Fibroblast of lung (primary cell): ENCODE measurements around the gene RPS15. TPM values are rescaled to one million over a fixed set of nuclear protein-coding genes. Genes with fewer than 3 reads are reported as not detected.

Experiments used
- DNase-seq, 2 donors: peaks; one replicate each; pipeline versions ENCODE4 v3.0.0 to v3.0.0-alpha.2; 2010; ENCODE audit warnings: low read depth in 2 of 2
- H2AFZ ChIP-seq: 2 replicates; pipeline ENCODE4 v1.5.1; 2012; ENCODE audit warnings: low read length, control low read depth, inconsistent platforms
- H3K27ac ChIP-seq: 2 replicates; pipeline ENCODE4 v1.5.1; 2011; ENCODE audit warnings: low read length, control low read depth; ENCODE audit not compliant: insufficient read depth
- H3K27me3 ChIP-seq: 2 replicates; pipeline ENCODE4 v1.5.1; 2011; ENCODE audit warnings: mild to moderate bottlenecking, low read length; ENCODE audit not compliant: control insufficient read depth, insufficient read depth
- H3K36me3 ChIP-seq: 2 replicates; pipeline ENCODE4 v1.5.1; 2011; ENCODE audit warnings: low read length; ENCODE audit not compliant: control insufficient read depth, insufficient read depth
- H3K4me1 ChIP-seq: 2 replicates; pipeline ENCODE4 v1.5.1; 2011; ENCODE audit warnings: low read length; ENCODE audit not compliant: control insufficient read depth, insufficient read depth; ENCODE audit errors: extremely low read depth
- H3K4me2 ChIP-seq: 2 replicates; pipeline ENCODE4 v1.5.1; 2011; ENCODE audit warnings: low read length, control low read depth; ENCODE audit not compliant: insufficient read depth; ENCODE audit errors: extremely low read depth
- H3K4me3 ChIP-seq, 4 experiments: fragments of 200-600 bp in 1 of 4; sonication (generic) in 1 of 4; replicated peaks in 1 of 4; 2 replicates each; pipeline ENCODE4 v1.5.1; 2011 to 2016; ENCODE audit warnings: low read length in 4 of 4, low read depth in 3 of 4, mild to moderate bottlenecking in 3 of 4, control low read depth in 2 of 4, inconsistent platforms in 1 of 4, mixed read lengths in 1 of 4; ENCODE audit not compliant: insufficient read depth in 1 of 4; ENCODE audit errors: control extremely low read depth in 1 of 4
- H3K79me2 ChIP-seq: 2 replicates; pipeline ENCODE4 v1.5.1; 2012; ENCODE audit warnings: mild to moderate bottlenecking, low read length, inconsistent platforms; ENCODE audit not compliant: control insufficient read depth, insufficient read depth
- H3K9ac ChIP-seq: 2 replicates; pipeline ENCODE4 v1.5.1; 2011; ENCODE audit warnings: mild to moderate bottlenecking, low read length, control low read depth; ENCODE audit not compliant: insufficient read depth
- H3K9me3 ChIP-seq: 2 replicates; pipeline ENCODE4 v1.5.1; 2012; ENCODE audit warnings: low read depth, low read length; ENCODE audit not compliant: control insufficient read depth, insufficient read depth
- H4K20me1 ChIP-seq: 2 replicates; pipeline ENCODE4 v1.5.1; 2011; ENCODE audit warnings: low read length; ENCODE audit not compliant: control insufficient read depth, insufficient read depth; ENCODE audit errors: extremely low read depth
- CTCF ChIP-seq, 2 donors: IDR thresholded peaks in 1 of 2; conservative IDR thresholded peaks in 1 of 2; 1 replicate in 1 of 2; 2 replicates in 1 of 2; pipeline ENCODE4 v1.5.1; 2011 to 2012; ENCODE audit warnings: low read length in 2 of 2, control low read depth in 1 of 2, inconsistent platforms in 1 of 2, low read depth in 1 of 2, mild to moderate bottlenecking in 1 of 2
- EZH2 ChIP-seq: IDR thresholded peaks from 2 replicates; pipeline ENCODE4 v1.5.1; 2012; ENCODE audit warnings: low read length, control low read depth, mild to moderate bottlenecking; ENCODE audit errors: missing control alignments
- polyA plus RNA-seq, 2 donors: library from polyadenylated mRNA; depleted of rRNA in 1 of 2; stranded (reverse) in 1 of 2; unstranded in 1 of 2; fragments of >200 nt; gene quantifications; 2 replicates each; pipeline ENCODE4 v1.2.1, GENCODE V29; 2011 to 2012; ENCODE audit warnings: missing spikeins in 1 of 2
- total RNA-seq: library from RNA; depleted of rRNA; stranded (reverse); fragments of >200 nt; gene quantifications from 2 replicates; pipeline ENCODE4 v1.2.1, GENCODE V29; 2014

RPS15 gene
- total and polyA plus RNA-seq, 2 donors (not counting 1 experiment from before 2014, with no cell fraction given): 369 to 878 TPM

GRCh38 chr19:1429750-1430149, 8.4 kb upstream of the RPS15 start:
- peaks cover 9% of the 10 kb centered on the region for H3K79me2 ChIP-seq
- no peak for DNase-seq
- no peaks in the 10 kb centered on the region for H4K20me1 ChIP-seq
- no peak overlapping the region for H2AFZ ChIP-seq
- H3K9ac ChIP-seq: no peak overlapping the region
- TF ChIP-seq EZH2: no peak
- TF ChIP-seq CTCF (conservative IDR thresholded peaks at IDR 0.05 in 1 of 2, IDR thresholded peaks at IDR 0.05 in 1 of 2; ENCODE audit: low read depth in 1 of 2, low read length in 2 of 2): no peak
- no peak overlapping the region for H3K27ac ChIP-seq
- no peak overlapping the region for H3K4me3 ChIP-seq
- H3K36me3 ChIP-seq: peaks cover 42% of the 10 kb centered on the region
- H3K4me2 ChIP-seq: no peak overlapping the region
- no peaks in the 10 kb centered on the region for H3K27me3 ChIP-seq
- H3K4me1 ChIP-seq: no peaks in the 10 kb centered on the region
- no peaks in the 10 kb centered on the region for H3K9me3 ChIP-seq

GRCh38 chr19:1430246-1430645, 8.0 kb upstream of the RPS15 start:
- TF ChIP-seq EZH2 (no peak), CTCF (conservative IDR thresholded peaks at IDR 0.05 in 1 of 2, IDR thresholded peaks at IDR 0.05 in 1 of 2; ENCODE audit: low read depth in 1 of 2, low read length in 2 of 2) (no peak)
- Histone ChIP-seq H4K20me1 (no peaks in the 10 kb centered on the region), H3K4me1 (no peaks in the 10 kb centered on the region), H3K4me3 (no peak overlapping the region), H3K4me2 (no peak overlapping the region), H3K27me3 (no peaks in the 10 kb centered on the region), H3K36me3 (peaks cover 39% of the 10 kb centered on the region), H3K27ac (no peak overlapping the region), H3K9me3 (no peaks in the 10 kb centered on the region), H3K9ac (no peak overlapping the region), H2AFZ (no peak overlapping the region), H3K79me2 (peaks cover 7% of the 10 kb centered on the region)
- DNase-seq: no peak

GRCh38 chr19:1431759-1432506, 6.3 kb upstream of the RPS15 start:
- H3K9ac ChIP-seq: no peak overlapping the region
- H3K27me3 ChIP-seq: no peaks in the 10 kb centered on the region
- H3K79me2 ChIP-seq: peaks cover 1% of the 10 kb centered on the region
- no peak for DNase-seq
- no peak overlapping the region for H2AFZ ChIP-seq
- H3K27ac ChIP-seq: no peak overlapping the region
- H3K4me2 ChIP-seq: no peak overlapping the region
- no peak for TF ChIP-seq EZH2
- TF ChIP-seq CTCF (conservative IDR thresholded peaks at IDR 0.05 in 1 of 2, IDR thresholded peaks at IDR 0.05 in 1 of 2; ENCODE audit: low read depth in 1 of 2, low read length in 2 of 2): no peak
- no peak overlapping the region for H3K4me3 ChIP-seq
- H3K4me1 ChIP-seq: no peaks in the 10 kb centered on the region
- H3K36me3 ChIP-seq: peaks cover 37% of the 10 kb centered on the region
- no peaks in the 10 kb centered on the region for H4K20me1 ChIP-seq
- H3K9me3 ChIP-seq: no peaks in the 10 kb centered on the region
